Liver (tissue), 9 donors: ENCODE results near the gene BATF. TPM values are rescaled to one million over a fixed set of nuclear protein-coding genes. Genes with fewer than 3 reads are reported as not detected.

Experiments used
- DNase-seq: peaks from one replicate; pipeline ENCODE4 v3.0.0-alpha.2; 2017; ENCODE audit warnings: low spot score
- H3K27ac ChIP-seq, 2 donors: one replicate each; pipeline ENCODE4 v1.7.0; 2013; ENCODE audit warnings: inconsistent platforms in 2 of 2, low read length in 2 of 2, control low read depth in 1 of 2, low read depth in 1 of 2, mild to moderate bottlenecking in 1 of 2
- H3K27me3 ChIP-seq, 4 donors: one replicate each; pipeline versions ENCODE4 v1.6.1 to v1.7.0; 2013; ENCODE audit warnings: low read length in 3 of 4, inconsistent platforms in 1 of 4, mild to moderate bottlenecking in 1 of 4, moderate library complexity in 1 of 4; ENCODE audit not compliant: control insufficient read depth in 4 of 4, insufficient read depth in 4 of 4
- H3K36me3 ChIP-seq, 4 donors: one replicate each; pipeline versions ENCODE4 v1.6.1 to v1.7.0; 2013; ENCODE audit warnings: low read length in 3 of 4, mild to moderate bottlenecking in 3 of 4, low read depth in 1 of 4, moderate library complexity in 1 of 4; ENCODE audit not compliant: control insufficient read depth in 4 of 4, insufficient read depth in 3 of 4
- H3K4me1 ChIP-seq, 4 donors: one replicate each; pipeline versions ENCODE4 v1.6.1 to v1.7.0; 2013; ENCODE audit warnings: low read length in 3 of 4, mild to moderate bottlenecking in 3 of 4, moderate library complexity in 1 of 4; ENCODE audit not compliant: control insufficient read depth in 4 of 4, insufficient read depth in 4 of 4
- H3K4me3 ChIP-seq, 3 donors: one replicate each; pipeline versions ENCODE4 v1.6.1 to v1.7.0; 2013; ENCODE audit warnings: low read length in 3 of 3, control low read depth in 1 of 3, low read depth in 1 of 3, mild to moderate bottlenecking in 1 of 3
- H3K9ac ChIP-seq, 2 donors: one replicate each; pipeline ENCODE4 v1.7.0; 2013; ENCODE audit warnings: low read length in 2 of 2, mild to moderate bottlenecking in 2 of 2, moderate library complexity in 2 of 2, control low read depth in 1 of 2, low read depth in 1 of 2
- H3K9me3 ChIP-seq, 4 donors: one replicate each; pipeline versions ENCODE4 v1.6.1 to v1.7.0; 2013; ENCODE audit warnings: low read length in 3 of 4; ENCODE audit not compliant: control insufficient read depth in 4 of 4
- ATF3 ChIP-seq: IDR thresholded peaks from 2 replicates; pipeline ENCODE4 v1.6.1; 2016; ENCODE audit warnings: antibody characterized with exemption
- CTCF ChIP-seq: fragments of 150-350 bp; IDR thresholded peaks from 2 replicates; pipeline ENCODE4 v1.5.1; 2017; ENCODE audit warnings: improper control_type of control experiment, low read depth, low read length; ENCODE audit not compliant: missing input control
- EGR1 ChIP-seq, 2 donors: IDR thresholded peaks; 2 replicates each; pipeline ENCODE4 v1.6.1; 2016 to 2018; ENCODE audit warnings: antibody characterized with exemption in 2 of 2, low read depth in 2 of 2
- FOXA1 ChIP-seq: IDR thresholded peaks from 2 replicates; pipeline ENCODE4 v1.6.1; 2016; ENCODE audit warnings: antibody characterized with exemption
- FOXA2 ChIP-seq: IDR thresholded peaks from 2 replicates; pipeline ENCODE4 v1.6.1; 2016; ENCODE audit warnings: antibody characterized with exemption
- GABPA ChIP-seq, 2 donors: IDR thresholded peaks in 1 of 2; conservative IDR thresholded peaks in 1 of 2; 2 replicates each; pipeline ENCODE4 v1.6.1; 2016; ENCODE audit warnings: antibody characterized with exemption in 2 of 2, mild to moderate bottlenecking in 1 of 2, moderate library complexity in 1 of 2
- HNF4G ChIP-seq: IDR thresholded peaks from 2 replicates; pipeline ENCODE4 v1.6.1; 2016; ENCODE audit warnings: antibody characterized with exemption
- JUND ChIP-seq, 2 donors: IDR thresholded peaks; 2 replicates each; pipeline ENCODE4 v1.6.1; 2016; ENCODE audit warnings: antibody characterized with exemption in 2 of 2
- MAX ChIP-seq: IDR thresholded peaks from 2 replicates; pipeline ENCODE4 v1.6.1; 2016; ENCODE audit warnings: antibody characterized with exemption
- RAD21 ChIP-seq, 2 donors: IDR thresholded peaks; 2 replicates each; pipeline ENCODE4 v1.6.1; 2016; ENCODE audit warnings: antibody characterized with exemption in 2 of 2, mild to moderate bottlenecking in 2 of 2
- REST ChIP-seq: IDR thresholded peaks from 2 replicates; pipeline ENCODE4 v1.6.1; 2016; ENCODE audit warnings: antibody characterized with exemption, mild to moderate bottlenecking
- SP1 ChIP-seq: IDR thresholded peaks from 2 replicates; pipeline ENCODE4 v1.6.1; 2018; ENCODE audit warnings: antibody characterized with exemption, mild to moderate bottlenecking
- TAF1 ChIP-seq: conservative IDR thresholded peaks from 2 replicates; pipeline ENCODE4 v1.6.1; 2016; ENCODE audit warnings: antibody characterized with exemption, mild to moderate bottlenecking
- YY1 ChIP-seq: IDR thresholded peaks from 2 replicates; pipeline ENCODE4 v1.6.1; 2016; ENCODE audit warnings: antibody characterized with exemption, mild to moderate bottlenecking
- WGBS: extraction: QIAGEN DNeasy Blood & Tissue Kit; methylation state at CpG from one replicate; pipeline ENCODE4 v1.1.7; 2013; 5-methylcytosine and 5-hydroxymethylcytosine counted together
- polyA plus RNA-seq, 2 donors: library from polyadenylated mRNA; stranded (reverse) in 1 of 2; unstranded in 1 of 2; fragments of 200-250 nt in 1 of 2; fragments of >200 nt in 1 of 2; fragmentation: Nextera tagmentation in 1 of 2; extraction: Ambion mirVana in 1 of 2; gene quantifications; one replicate each; pipeline versions ENCODE4 v1.2.1 to v1.2.3, GENCODE V29; 2013 to 2015
- total RNA-seq, 2 donors: library from RNA; depleted of rRNA; stranded (reverse); fragments of >200 nt; gene quantifications; one replicate each; pipeline ENCODE4 v1.2.3, GENCODE V29; 2014
- donor health status: healthy.
- donor health status: healthy.
- donor health status: healthy.
- donor health status: healthy.
- donor health status: healthy.

BATF gene
- total and polyA plus RNA-seq, 4 donors: 0.77 to 2.1 (median 1.0) TPM

- Histone ChIP-seq H3K36me3 (peaks cover 0 to 2% (median 0%) of the 10 kb centered on the region in 4 donors), H3K27ac (no peak overlapping the region), H3K4me1 (peaks cover 0 to 7% (median 5%) of the 10 kb centered on the region in 4 donors), H3K4me3 (no peak overlapping the region), H3K9me3 (no peaks in the 10 kb centered on the region), H3K9ac (no peak overlapping the region), H3K27me3 (no peaks in the 10 kb centered on the region)
- 95% methylated on average over 3 of the region's 3 CpGs for WGBS
- DNase-seq: no peak
- TF ChIP-seq ATF3 (no peak), FOXA2 (no peak), CTCF (no peak), SP1 (no peak), TAF1 (no peak), JUND (IDR thresholded peaks at IDR 0.05) (no peak), MAX (no peak), REST (no peak), RAD21 (IDR thresholded peaks at IDR 0.05) (no peak), GABPA (IDR thresholded peaks at IDR 0.05 in 1 of 2, conservative IDR thresholded peaks at IDR 0.05 in 1 of 2) (no peak), YY1 (no peak), EGR1 (IDR thresholded peaks at IDR 0.05; ENCODE audit: low read depth in 2 of 2) (no peak), FOXA1 (no peak), HNF4G (no peak)
These were observed 73.0 kb downstream of the BATF start for GRCh38 chr14:75595226-75595625.

Other genes starting within 250 kb of the BATF start
- gene FOS, start 243.6 kb upstream of the BATF start, total RNA-seq: 10 to 100 TPM; 18.9 to 21.2 TPM
- 10 to 100 TPM; 13.2 to 82.7 TPM for gene FOS, start 243.6 kb upstream of the BATF start, polyA plus RNA-seq
- gene JDP2, start 94.4 kb upstream of the BATF start, total RNA-seq: 10 to 100 TPM in 1 of 2 donors, 1 to 10 TPM in 1; 8.6 to 14.6 TPM
- gene JDP2, start 94.4 kb upstream of the BATF start, polyA plus RNA-seq: 1 to 10 TPM; 2.4 to 8.8 TPM
- gene FLVCR2, start 56.2 kb downstream of the BATF start, total RNA-seq: 10 to 100 TPM in 1 of 2 donors, 1 to 10 TPM in 1; 8.7 to 13.1 TPM
- 10 to 100 TPM; 10.4 to 12.3 TPM for gene FLVCR2, start 56.2 kb downstream of the BATF start, polyA plus RNA-seq
- gene ERG28, start 138.4 kb downstream of the BATF start, total RNA-seq: 10 to 100 TPM; 17.1 to 17.6 TPM
- gene ERG28, start 138.4 kb downstream of the BATF start, polyA plus RNA-seq: 10 to 100 TPM; 40.9 to 43.5 TPM
- gene TTLL5, start 138.8 kb downstream of the BATF start, total RNA-seq: 10 to 100 TPM; 14.0 to 14.2 TPM
- gene TTLL5, start 138.8 kb downstream of the BATF start, polyA plus RNA-seq: 1 to 10 TPM; 4.3 to 5.7 TPM